Activated CD8-positive, alpha-beta memory T cell treated with anti-CD3 and anti-CD28 coated beads, Interleukin-2, amount 50 U/mL, for 24 hours (primary cell): Measurements from ENCODE around the gene APOA4.
A peak's percentile ranks its signal among the peaks of the same experiment; 100 is the strongest.

Experiments
- DNase-seq: peaks from one replicate; pipeline ENCODE4 v3.0.0-alpha.2; 2020; ENCODE audit errors: extremely low read depth

APOA4 gene

GRCh38 chr11:116776522-116776984, 46.6 kb downstream of the APOA4 start:
- no peak for DNase-seq

DNA sequence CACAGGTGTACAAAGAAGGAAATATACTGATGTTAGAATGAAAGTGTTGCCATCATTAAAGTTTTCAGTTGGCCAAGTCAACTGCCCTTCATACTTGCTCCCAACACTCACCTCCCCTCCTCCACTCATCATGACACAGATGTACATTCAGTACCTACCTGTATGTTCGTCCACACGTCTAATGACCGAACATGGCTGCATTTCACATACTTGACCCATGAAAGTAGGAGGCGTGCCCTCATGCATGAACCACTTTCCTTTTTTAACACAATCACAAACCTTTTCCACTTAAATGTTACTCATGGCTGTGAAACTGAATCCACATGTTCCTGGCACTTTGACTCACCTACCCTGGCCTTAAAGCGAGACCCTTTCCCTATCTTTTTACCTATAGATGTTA, 47.1 kb downstream of the APOA4 start:
- DNase-seq: no peak

- DNase-seq: no peak
These were observed 48.4 kb downstream of the APOA4 start for GRCh38 chr11:116774661-116775060.

DNA sequence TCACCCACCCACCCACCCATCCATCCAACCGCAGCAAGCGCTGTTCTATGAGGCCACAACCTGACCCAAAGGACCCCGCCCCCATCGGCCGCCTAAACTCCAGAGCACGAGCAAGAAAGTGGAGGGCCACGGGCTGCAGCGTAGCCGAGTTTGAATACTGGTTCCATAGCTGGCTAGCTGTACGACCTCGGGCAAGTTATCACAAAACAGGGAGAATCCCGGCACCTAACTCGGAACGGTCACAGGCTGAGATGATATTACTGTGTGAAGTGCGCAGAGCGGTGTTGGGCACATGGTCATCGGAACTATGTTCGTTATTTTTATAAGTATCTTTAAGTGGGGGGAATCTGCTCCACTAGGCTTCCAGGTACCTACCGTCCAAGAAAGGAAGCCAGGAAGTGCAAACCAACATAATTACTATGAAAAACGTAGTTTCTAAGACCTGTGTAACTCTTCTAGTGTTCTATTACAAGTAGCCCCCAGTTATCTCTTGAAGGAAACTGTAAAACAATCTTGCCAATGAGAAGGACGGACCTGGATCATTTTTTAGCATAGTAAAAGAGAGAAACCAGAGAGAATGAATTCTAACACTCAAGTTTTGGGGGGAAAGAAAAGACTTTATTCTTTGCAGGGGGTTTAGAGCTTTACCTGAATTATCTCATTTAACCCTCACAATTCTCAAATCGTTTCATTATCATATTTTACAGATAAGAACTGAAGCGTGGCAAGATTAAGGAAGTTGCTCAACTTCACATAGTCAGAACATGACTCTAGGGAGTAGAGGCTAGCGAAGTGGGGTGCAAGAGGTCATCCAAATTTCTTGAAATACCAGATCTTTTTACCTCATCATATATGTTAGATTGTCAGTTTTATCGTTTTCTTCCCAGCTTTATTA, 49.7 kb downstream of the APOA4 start:
- DNase-seq: no peak

DNA sequence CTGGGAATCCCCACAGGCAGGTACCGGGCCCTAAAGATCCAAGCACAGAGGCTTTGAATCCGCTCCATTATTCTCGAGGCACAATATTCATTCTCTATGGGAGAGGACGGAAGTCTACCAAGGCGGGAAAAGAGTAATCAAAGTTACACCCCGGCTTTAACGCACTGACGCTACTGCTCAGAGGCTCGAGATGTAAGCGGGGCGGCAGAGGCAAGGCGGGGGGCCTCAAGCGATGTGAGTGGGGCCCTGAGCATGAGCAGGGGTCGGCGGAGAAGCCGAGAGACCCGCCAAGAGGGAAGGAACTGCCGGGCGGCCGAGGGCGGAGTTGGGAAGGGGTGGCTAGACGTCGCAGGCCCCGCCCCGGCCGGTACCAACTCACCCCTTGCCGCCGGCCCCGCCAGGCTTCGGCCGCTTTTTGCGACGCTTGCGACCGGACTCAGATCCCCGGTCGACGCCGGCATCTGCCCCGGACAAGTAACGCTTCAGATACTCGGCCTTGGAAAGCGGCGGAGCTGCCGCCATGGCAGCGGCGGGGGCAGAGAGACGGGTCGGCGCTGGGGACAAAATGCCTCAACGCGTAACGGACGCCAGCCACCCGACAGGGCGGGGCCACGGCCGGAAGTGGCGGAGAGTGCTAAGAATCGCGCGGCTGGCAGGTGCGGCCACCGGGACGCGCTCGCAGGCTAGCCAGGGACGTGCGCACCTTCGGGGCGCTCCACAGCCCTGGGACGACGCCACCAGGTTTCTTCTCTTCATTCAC, 50.5 kb downstream of the APOA4 start, which contains the start of gene BUD13:
TSS of gene BUD13 (minus strand) at position 545 of the 760 bp plus-strand sequence. CDS start at position 522, 23 bp downstream.
- peak; percentile 77 for DNase-seq

- DNase-seq: no peak
These were observed 51.2 kb downstream of the APOA4 start for GRCh38 chr11:116771935-116772334.
